HEK293 (cell line): ENCODE data around the gene CIAO2A.

ENCODE experiments used
- BCL6B ChIP-seq: fragments of 450-650 bp; formaldehyde crosslinking; IDR thresholded peaks from 2 replicates; pipeline ENCODE4 v1.5.1; 2017; ENCODE audit warnings: missing biosample characterization, missing genetic modification characterization
- KLF10 ChIP-seq: fragments of 450-650 bp; IDR thresholded peaks from 2 replicates; pipeline ENCODE4 v1.5.1; 2018; ENCODE audit warnings: missing biosample characterization, mild to moderate bottlenecking, missing genetic modification characterization
- MZF1 ChIP-seq: fragments of 450-650 bp; formaldehyde crosslinking; IDR thresholded peaks from 2 replicates; pipeline ENCODE4 v1.5.1; 2017; ENCODE audit warnings: missing biosample characterization, missing genetic modification characterization, borderline replicate concordance
- TRIM28 ChIP-seq: IDR thresholded peaks from 2 replicates; pipeline ENCODE4 v1.6.1; 2011; ENCODE audit warnings: low read length, control low read depth, borderline replicate concordance
- TSHZ1 ChIP-seq: fragments of 450-650 bp; formaldehyde crosslinking; IDR thresholded peaks from 2 replicates; pipeline ENCODE4 v1.5.1; 2016; ENCODE audit warnings: missing biosample characterization, missing genetic modification characterization, borderline replicate concordance
- YY2 ChIP-seq: fragments of 450-650 bp; formaldehyde crosslinking; IDR thresholded peaks from 2 replicates; pipeline ENCODE4 v1.5.1; 2016; ENCODE audit warnings: missing biosample characterization, missing genetic modification characterization
- ZNF157 ChIP-seq: fragments of 450-650 bp; formaldehyde crosslinking; IDR thresholded peaks from 2 replicates; pipeline ENCODE4 v1.5.1; 2016; ENCODE audit warnings: missing biosample characterization, missing genetic modification characterization
- ZNF174 ChIP-seq: fragments of 450-650 bp; formaldehyde crosslinking; IDR thresholded peaks from 2 replicates; pipeline ENCODE4 v1.5.0; 2017; ENCODE audit warnings: missing biosample characterization, mild to moderate bottlenecking, missing genetic modification characterization
- ZNF184 ChIP-seq: fragments of 450-650 bp; IDR thresholded peaks from 2 replicates; pipeline ENCODE4 v1.5.1; 2018; ENCODE audit warnings: missing biosample characterization, mild to moderate bottlenecking, missing genetic modification characterization
- ZNF2 ChIP-seq: fragments of 450-650 bp; formaldehyde crosslinking; IDR thresholded peaks from 2 replicates; pipeline ENCODE4 v1.5.1; 2016; ENCODE audit warnings: missing biosample characterization, missing genetic modification characterization
- ZNF223 ChIP-seq: fragments of 450-650 bp; formaldehyde crosslinking; IDR thresholded peaks from 2 replicates; pipeline ENCODE4 v1.5.1; 2016; ENCODE audit warnings: missing biosample characterization, missing genetic modification characterization
- ZNF416 ChIP-seq: fragments of 450-650 bp; formaldehyde crosslinking; IDR thresholded peaks from 2 replicates; pipeline ENCODE4 v1.5.1; 2016; ENCODE audit warnings: missing biosample characterization, missing genetic modification characterization
- ZNF529 ChIP-seq: fragments of 450-650 bp; formaldehyde crosslinking; IDR thresholded peaks from 2 replicates; pipeline ENCODE4 v1.5.1; 2017; ENCODE audit warnings: missing genetic modification characterization, missing biosample characterization; ENCODE audit not compliant: insufficient replicate concordance
- ZNF530 ChIP-seq: fragments of 450-650 bp; formaldehyde crosslinking; IDR thresholded peaks from 2 replicates; pipeline ENCODE4 v1.5.1; 2016; ENCODE audit warnings: low read depth, missing biosample characterization, missing genetic modification characterization
- ZNF658 ChIP-seq: fragments of 450-650 bp; formaldehyde crosslinking; IDR thresholded peaks from 2 replicates; pipeline ENCODE4; 2016; ENCODE audit warnings: missing biosample characterization, missing genetic modification characterization
- ZNF660 ChIP-seq: fragments of 450-650 bp; IDR thresholded peaks from 2 replicates; pipeline ENCODE4 v1.5.1; 2018; ENCODE audit warnings: missing biosample characterization, mild to moderate bottlenecking, missing genetic modification characterization
- TF ChIP-seq, protein P1 (sequence below): fragments of 450-650 bp; formaldehyde crosslinking; optimal IDR thresholded peaks from 2 replicates; pipeline ENCODE3; 2016; ENCODE audit warnings: missing biosample characterization, mild to moderate bottlenecking, missing genetic modification characterization
- TF ChIP-seq, protein P2 (sequence below): fragments of 450-650 bp; formaldehyde crosslinking; IDR thresholded peaks from 2 replicates; pipeline ENCODE4 v1.5.1; 2016; ENCODE audit warnings: missing biosample characterization, missing genetic modification characterization
- TF ChIP-seq, protein P3 (sequence below): fragments of 450-650 bp; formaldehyde crosslinking; IDR thresholded peaks from 2 replicates; pipeline ENCODE4 v1.5.1; 2016; ENCODE audit warnings: missing biosample characterization, missing genetic modification characterization
- TF ChIP-seq, protein P4 (sequence below): fragments of 450-650 bp; formaldehyde crosslinking; IDR thresholded peaks from 2 replicates; pipeline ENCODE4 v1.5.1; 2016; ENCODE audit warnings: missing biosample characterization, missing genetic modification characterization
- TF ChIP-seq, protein P5 (sequence below): fragments of 450-650 bp; formaldehyde crosslinking; IDR thresholded peaks from 2 replicates; pipeline ENCODE4 v1.5.1; 2016; ENCODE audit warnings: missing biosample characterization, missing genetic modification characterization
- TF ChIP-seq, protein P6 (sequence below): fragments of 450-650 bp; formaldehyde crosslinking; IDR thresholded peaks from 2 replicates; pipeline ENCODE4 v1.5.1; 2016; ENCODE audit warnings: missing biosample characterization, missing genetic modification characterization
- TF ChIP-seq, protein P7 (sequence below): fragments of 450-650 bp; formaldehyde crosslinking; IDR thresholded peaks from 2 replicates; pipeline ENCODE4 v1.5.1; 2017; ENCODE audit warnings: missing biosample characterization, missing genetic modification characterization

Gene CIAO2A

DNA sequence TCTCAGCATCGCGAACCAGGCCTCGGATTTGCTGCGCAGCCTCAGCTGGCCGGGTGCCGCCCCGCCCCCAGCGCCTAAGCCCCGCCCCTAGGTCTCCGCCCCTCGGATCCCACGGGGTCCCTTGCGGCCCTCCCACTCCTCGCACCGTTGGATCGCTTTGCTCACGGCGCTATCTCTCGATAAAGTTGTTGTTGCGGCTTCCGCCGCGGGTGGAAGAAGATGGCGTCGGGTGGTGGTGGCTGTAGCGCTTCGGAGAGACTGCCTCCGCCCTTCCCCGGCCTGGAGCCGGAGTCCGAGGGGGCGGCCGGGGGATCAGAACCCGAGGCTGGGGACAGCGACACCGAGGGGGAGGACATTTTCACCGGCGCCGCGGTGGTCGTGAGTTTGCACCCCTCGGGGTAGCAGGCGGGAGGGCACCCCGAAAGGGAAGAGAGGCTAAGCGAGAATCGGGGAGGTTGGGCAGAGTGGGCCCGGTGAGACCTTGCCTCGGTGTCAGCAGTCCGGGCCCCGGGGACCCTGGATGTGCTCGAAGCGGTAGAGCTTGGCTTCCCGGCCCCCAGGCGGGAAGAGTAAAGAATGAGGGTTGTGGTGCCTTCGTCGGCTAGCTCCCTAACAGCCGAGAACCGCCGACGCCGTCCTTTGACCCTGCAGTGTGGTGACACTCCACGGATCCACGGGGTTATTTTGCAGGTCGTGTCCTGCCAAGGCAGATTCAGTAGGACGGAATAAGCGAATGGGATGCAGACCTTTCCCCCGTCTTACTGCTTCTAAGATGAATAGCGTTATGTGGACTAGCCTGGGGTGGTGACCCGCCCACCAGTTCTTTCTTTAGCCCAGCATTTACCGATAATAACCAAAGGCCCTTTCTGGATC is 2.4 kb upstream of the CIAO2A start, which contains the start of gene SNX1 (continued):
- TF ChIP-seq ZNF157 (tag by site-specific recombination) = no peak
- TF ChIP-seq, protein P1, sequence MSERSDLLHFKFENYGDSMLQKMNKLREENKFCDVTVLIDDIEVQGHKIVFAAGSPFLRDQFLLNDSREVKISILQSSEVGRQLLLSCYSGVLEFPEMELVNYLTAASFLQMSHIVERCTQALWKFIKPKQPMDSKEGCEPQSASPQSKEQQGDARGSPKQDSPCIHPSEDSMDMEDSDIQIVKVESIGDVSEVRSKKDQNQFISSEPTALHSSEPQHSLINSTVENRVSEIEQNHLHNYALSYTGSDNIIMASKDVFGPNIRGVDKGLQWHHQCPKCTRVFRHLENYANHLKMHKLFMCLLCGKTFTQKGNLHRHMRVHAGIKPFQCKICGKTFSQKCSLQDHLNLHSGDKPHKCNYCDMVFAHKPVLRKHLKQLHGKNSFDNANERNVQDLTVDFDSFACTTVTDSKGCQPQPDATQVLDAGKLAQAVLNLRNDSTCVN (tag by site-specific recombination) = no peak
- no peak for TF ChIP-seq TRIM28
- TF ChIP-seq ZNF530 (tag by site-specific recombination) = no peak
- TF ChIP-seq, protein P2, sequence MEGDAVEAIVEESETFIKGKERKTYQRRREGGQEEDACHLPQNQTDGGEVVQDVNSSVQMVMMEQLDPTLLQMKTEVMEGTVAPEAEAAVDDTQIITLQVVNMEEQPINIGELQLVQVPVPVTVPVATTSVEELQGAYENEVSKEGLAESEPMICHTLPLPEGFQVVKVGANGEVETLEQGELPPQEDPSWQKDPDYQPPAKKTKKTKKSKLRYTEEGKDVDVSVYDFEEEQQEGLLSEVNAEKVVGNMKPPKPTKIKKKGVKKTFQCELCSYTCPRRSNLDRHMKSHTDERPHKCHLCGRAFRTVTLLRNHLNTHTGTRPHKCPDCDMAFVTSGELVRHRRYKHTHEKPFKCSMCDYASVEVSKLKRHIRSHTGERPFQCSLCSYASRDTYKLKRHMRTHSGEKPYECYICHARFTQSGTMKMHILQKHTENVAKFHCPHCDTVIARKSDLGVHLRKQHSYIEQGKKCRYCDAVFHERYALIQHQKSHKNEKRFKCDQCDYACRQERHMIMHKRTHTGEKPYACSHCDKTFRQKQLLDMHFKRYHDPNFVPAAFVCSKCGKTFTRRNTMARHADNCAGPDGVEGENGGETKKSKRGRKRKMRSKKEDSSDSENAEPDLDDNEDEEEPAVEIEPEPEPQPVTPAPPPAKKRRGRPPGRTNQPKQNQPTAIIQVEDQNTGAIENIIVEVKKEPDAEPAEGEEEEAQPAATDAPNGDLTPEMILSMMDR (tag by site-specific recombination) = no peak; the same call in 1 of the 2 replicates
- TF ChIP-seq TSHZ1 = no peak
- TF ChIP-seq, protein P3, sequence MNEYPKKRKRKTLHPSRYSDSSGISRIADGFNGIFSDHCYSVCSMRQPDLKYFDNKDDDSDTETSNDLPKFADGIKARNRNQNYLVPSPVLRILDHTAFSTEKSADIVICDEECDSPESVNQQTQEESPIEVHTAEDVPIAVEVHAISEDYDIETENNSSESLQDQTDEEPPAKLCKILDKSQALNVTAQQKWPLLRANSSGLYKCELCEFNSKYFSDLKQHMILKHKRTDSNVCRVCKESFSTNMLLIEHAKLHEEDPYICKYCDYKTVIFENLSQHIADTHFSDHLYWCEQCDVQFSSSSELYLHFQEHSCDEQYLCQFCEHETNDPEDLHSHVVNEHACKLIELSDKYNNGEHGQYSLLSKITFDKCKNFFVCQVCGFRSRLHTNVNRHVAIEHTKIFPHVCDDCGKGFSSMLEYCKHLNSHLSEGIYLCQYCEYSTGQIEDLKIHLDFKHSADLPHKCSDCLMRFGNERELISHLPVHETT (tag by site-specific recombination) = peak; percentile 62; the same call in 1 of the 2 replicates
- TF ChIP-seq MZF1 (tag by site-specific recombination) = no peak
- no peak for TF ChIP-seq ZNF529 (tag by site-specific recombination)
- TF ChIP-seq ZNF174 (tag by site-specific recombination) = no peak
- TF ChIP-seq, protein P4, sequence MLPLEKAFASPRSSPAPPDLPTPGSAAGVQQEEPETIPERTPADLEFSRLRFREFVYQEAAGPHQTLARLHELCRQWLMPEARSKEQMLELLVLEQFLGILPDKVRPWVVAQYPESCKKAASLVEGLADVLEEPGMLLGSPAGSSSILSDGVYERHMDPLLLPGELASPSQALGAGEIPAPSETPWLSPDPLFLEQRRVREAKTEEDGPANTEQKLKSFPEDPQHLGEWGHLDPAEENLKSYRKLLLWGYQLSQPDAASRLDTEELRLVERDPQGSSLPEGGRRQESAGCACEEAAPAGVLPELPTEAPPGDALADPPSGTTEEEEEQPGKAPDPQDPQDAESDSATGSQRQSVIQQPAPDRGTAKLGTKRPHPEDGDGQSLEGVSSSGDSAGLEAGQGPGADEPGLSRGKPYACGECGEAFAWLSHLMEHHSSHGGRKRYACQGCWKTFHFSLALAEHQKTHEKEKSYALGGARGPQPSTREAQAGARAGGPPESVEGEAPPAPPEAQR (tag by site-specific recombination) = no peak
- TF ChIP-seq, protein P5, sequence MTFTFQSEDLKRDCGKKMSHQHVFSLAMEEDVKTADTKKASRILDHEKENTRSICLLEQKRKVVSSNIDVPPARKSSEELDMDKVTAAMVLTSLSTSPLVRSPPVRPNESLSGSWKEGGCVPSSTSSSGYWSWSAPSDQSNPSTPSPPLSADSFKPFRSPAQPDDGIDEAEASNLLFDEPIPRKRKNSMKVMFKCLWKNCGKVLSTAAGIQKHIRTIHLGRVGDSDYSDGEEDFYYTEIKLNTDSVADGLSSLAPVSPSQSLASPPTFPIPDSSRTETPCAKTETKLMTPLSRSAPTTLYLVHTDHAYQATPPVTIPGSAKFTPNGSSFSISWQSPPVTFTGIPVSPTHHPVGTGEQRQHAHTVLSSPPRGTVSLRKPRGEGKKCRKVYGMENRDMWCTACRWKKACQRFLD (tag by site-specific recombination) = no peak
- peak; percentile 55; the same call in 1 of the 2 replicates for TF ChIP-seq ZNF2 (tag by site-specific recombination)
- peak; percentile 73; the same call in 1 of the 2 replicates for TF ChIP-seq YY2 (tag by site-specific recombination)
- no peak for TF ChIP-seq ZNF223 (tag by site-specific recombination)
- TF ChIP-seq, protein P6, sequence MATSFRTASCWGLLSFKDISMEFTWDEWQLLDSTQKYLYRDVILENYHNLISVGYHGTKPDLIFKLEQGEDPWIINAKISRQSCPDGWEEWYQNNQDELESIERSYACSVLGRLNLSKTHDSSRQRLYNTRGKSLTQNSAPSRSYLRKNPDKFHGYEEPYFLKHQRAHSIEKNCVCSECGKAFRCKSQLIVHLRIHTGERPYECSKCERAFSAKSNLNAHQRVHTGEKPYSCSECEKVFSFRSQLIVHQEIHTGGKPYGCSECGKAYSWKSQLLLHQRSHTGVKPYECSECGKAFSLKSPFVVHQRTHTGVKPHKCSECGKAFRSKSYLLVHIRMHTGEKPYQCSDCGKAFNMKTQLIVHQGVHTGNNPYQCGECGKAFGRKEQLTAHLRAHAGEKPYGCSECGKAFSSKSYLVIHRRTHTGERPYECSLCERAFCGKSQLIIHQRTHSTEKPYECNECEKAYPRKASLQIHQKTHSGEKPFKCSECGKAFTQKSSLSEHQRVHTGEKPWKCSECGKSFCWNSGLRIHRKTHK (tag by site-specific recombination) = no peak
- no peak for TF ChIP-seq ZNF184 (tag by site-specific recombination)
- peak; percentile 79 for TF ChIP-seq ZNF660
- TF ChIP-seq, protein P7, sequence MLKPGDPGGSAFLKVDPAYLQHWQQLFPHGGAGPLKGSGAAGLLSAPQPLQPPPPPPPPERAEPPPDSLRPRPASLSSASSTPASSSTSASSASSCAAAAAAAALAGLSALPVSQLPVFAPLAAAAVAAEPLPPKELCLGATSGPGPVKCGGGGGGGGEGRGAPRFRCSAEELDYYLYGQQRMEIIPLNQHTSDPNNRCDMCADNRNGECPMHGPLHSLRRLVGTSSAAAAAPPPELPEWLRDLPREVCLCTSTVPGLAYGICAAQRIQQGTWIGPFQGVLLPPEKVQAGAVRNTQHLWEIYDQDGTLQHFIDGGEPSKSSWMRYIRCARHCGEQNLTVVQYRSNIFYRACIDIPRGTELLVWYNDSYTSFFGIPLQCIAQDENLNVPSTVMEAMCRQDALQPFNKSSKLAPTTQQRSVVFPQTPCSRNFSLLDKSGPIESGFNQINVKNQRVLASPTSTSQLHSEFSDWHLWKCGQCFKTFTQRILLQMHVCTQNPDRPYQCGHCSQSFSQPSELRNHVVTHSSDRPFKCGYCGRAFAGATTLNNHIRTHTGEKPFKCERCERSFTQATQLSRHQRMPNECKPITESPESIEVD (tag by site-specific recombination) = no peak
- TF ChIP-seq ZNF416 (tag by site-specific recombination) = no peak
- TF ChIP-seq ZNF658 (tag by site-specific recombination) = no peak
- TF ChIP-seq KLF10 (tag by site-specific recombination) = 0 out of 2 replicates have a peak, but pooled peaks have one; percentile 30
- no peak for TF ChIP-seq BCL6B
